Measurements from ENCODE around the gene ANKRD7. TPM values are rescaled to one million over a fixed set of nuclear protein-coding genes. Genes with fewer than 3 reads are reported as not detected.
"Not testable (repeated sequence)": the region's sequence is repeated elsewhere in the genome, so short reads cannot be mapped to it uniquely, and the experiment has no call there.

Gene ANKRD7
- polyA plus RNA-seq, 10 donors: 0.27 to 0.75 (median 0.43) TPM; not detected in 2

GRCh38 chr7:118233799-118234198 is 9.3 kb downstream of the ANKRD7 start:
- no peak for DNase-seq

GRCh38 chr7:118239014-118239413 is 14.5 kb downstream of the ANKRD7 start:
- DNase-seq: no peak

GRCh38 chr7:118240320-118240719 is 15.8 kb downstream of the ANKRD7 start:
- not testable (repeated sequence) for DNase-seq

GRCh38 chr7:118243695-118244094 is 19.2 kb downstream of the ANKRD7 start:
- no peak for DNase-seq

GRCh38 chr7:118245267-118246040 is 20.9 kb downstream of the ANKRD7 start:
- no peak for DNase-seq

- no peak for DNase-seq
Measured at GRCh38 chr7:118250860-118251494, 26.5 kb downstream of the ANKRD7 start.

- no peak for DNase-seq
Measured at GRCh38 chr7:118252087-118252486, 27.6 kb downstream of the ANKRD7 start.

GRCh38 chr7:118259115-118259514 is 34.6 kb downstream of the ANKRD7 start:
- DNase-seq: no peak

GRCh38 chr7:118264836-118265235 is 40.3 kb downstream of the ANKRD7 start:
- DNase-seq: no peak

- no peak for DNase-seq
Measured at GRCh38 chr7:118280319-118281012, 56.0 kb downstream of the ANKRD7 start.

GRCh38 chr7:118281196-118281595 is 56.7 kb downstream of the ANKRD7 start:
- no peak for DNase-seq

GRCh38 chr7:118285358-118285757 is 60.9 kb downstream of the ANKRD7 start:
- no peak for DNase-seq

GRCh38 chr7:118286131-118286530 is 61.6 kb downstream of the ANKRD7 start:
- DNase-seq: no peak

- no peak for DNase-seq
Measured at GRCh38 chr7:118288098-118288497, 63.6 kb downstream of the ANKRD7 start.

GRCh38 chr7:118289476-118289875 is 65.0 kb downstream of the ANKRD7 start:
- DNase-seq: no peak

Other genes starting within 250 kb of the ANKRD7 start
- 10 to 100 TPM; 38.5 to 48.8 (median 44.3) TPM for gene LSM8, start 40.5 kb upstream of the ANKRD7 start, polyA plus RNA-seq (ENCODE audit: insufficient read length in 10 of 10)